Activated T-cell treated with anti-CD3 and anti-CD28 coated beads for 1 hour (primary cell): ENCODE results near the gene PPP1R36.
"Not testable (repeated sequence)": the region's sequence is repeated elsewhere in the genome, so short reads cannot be mapped to it uniquely, and the experiment has no call there.

ENCODE experiments used
- DNase-seq: peaks from one replicate; pipeline ENCODE4 v3.0.0-alpha.2; 2020; ENCODE audit warnings: low read depth

The PPP1R36 gene

GRCh38 chr14:64612021-64612380 lies 62.2 kb downstream of the PPP1R36 start:
- DNase-seq: no peak

- no peak for DNase-seq
Observed at GRCh38 chr14:64612971-64613666, 63.4 kb downstream of the PPP1R36 start.

DNA sequence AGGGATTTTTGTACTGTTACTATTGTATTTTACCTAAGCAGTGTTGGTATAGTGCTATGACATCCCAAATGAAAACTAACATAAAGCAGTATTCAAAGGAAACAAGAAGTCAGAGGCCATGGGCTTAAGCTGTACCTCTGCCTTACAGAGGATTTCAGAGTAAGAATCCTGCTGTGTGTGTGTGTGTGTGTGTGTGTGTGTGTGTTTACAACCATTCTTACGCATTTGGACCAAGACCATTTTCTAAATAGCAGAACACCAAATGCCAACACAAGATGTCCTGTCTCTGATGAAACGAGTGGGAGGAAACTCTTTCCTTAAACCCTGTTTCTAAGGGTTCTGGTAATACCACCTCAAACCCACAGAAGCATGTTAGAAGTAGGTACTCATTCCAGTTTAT lies 64.4 kb downstream of the PPP1R36 start:
- DNase-seq: no peak

- no peak for DNase-seq
Observed at GRCh38 chr14:64614805-64615391, 65.1 kb downstream of the PPP1R36 start.

DNA sequence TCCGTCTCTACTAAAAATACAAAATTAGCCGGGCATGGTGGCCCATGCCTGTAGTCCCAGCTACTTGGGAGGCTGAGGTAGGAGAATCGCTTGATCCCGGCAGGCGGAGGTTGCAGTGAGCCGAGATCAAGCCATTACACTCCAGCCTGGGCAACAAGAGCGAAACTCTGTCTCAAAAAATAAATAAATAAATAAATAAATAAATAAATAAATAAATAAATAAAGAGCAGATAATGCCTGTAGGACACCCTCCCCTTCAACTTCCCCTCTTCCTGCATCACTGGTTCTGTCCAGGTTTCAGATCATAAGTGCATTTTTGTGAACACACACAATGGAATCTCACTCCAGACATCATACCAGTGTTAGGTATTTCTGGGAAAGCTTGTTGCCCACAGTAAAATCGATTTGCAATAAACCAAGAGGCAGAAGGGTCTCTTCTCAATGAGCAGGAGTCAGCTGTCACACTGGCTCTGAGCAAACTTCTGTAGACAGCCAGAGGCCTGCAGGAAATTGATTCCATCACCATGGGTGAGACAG lies 68.2 kb downstream of the PPP1R36 start:
- DNase-seq: not testable (repeated sequence)

DNA sequence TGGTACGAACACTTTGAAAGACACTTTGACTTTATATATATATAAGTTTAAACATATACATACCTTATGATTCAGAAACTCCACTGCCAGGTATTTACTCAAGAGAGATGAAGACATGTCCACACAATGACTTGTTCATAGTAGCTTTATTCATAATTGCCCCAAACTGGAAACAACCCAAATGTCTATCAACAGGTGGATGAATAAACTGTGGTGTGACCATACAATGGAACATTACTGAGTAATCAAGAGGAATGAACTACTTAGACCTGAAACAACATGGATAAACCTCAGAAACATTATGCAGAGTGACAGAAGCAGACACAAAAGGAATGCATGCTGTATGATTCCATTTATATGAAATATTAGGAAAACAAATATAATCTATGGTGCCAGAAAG lies 71.1 kb downstream of the PPP1R36 start:
- no peak for DNase-seq

DNA sequence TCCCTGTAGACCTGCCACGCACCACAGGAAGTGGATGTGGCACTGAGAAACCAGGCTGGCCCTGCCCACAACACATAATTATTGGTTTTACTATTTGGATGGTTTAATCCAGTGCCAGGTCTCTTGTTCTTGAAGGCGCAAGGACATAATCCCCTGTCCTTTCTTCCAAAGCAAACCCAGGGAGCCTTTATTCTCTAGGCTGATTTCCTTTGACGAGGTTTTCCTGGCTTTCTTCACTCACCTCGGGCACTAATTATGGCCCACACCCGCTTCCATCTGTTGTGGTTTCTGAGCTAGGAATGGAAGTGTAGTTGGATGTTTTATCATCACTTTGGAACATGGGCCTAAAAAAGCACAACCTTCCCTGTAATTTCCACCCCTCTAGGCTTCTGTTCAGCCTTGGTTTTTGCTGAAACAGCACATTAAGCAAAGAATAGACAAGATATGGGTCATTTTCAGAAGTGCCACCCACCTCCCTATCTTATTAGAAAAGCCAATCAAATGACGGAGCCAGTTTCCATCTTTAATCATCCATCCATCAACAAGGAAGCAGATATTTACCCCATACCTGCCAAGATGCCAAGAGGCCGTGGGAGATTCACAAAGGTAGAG lies 73.9 kb downstream of the PPP1R36 start:
- no peak for DNase-seq

DNA sequence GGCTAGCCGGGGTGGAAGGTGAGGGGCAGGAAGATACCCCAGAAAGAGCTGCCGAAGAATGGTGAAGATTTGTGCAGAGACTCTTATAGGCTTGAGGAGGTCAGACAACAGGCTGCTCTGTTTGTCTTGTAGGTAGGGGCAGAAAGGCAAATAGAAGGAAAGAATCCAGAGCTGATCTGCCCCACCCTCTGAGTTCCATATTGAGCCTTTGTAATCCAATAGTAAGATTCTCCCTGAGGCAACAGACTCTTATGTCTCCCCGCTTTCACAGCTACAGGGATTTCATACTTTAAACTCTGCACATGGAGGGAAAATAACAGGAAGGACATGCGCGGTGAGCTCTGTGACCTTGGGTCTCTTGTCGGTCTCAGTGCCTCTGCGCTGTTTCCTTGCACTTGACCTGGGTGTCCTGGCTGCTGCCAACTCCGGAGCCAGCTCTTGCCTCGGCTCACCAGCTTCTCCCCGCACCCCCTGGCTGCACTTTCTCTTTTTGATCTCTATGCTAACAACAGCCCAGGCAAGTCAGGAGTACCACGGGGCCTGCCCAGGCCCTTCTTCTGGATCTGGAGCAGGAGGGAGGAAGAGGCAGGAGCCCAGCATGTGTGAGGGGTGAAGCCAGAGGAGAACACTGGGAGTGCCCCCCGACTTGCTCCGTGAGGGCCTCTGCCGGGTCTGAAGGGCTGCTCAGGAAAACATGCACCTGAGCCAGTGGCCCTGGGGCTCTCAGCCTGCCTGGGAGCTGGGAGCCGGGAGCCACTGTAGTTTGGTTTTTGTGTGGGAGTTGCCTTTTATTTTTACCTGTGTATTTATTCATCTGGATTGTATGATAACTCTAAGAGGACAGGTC lies 75.8 kb downstream of the PPP1R36 start:
- no peak for DNase-seq

DNA sequence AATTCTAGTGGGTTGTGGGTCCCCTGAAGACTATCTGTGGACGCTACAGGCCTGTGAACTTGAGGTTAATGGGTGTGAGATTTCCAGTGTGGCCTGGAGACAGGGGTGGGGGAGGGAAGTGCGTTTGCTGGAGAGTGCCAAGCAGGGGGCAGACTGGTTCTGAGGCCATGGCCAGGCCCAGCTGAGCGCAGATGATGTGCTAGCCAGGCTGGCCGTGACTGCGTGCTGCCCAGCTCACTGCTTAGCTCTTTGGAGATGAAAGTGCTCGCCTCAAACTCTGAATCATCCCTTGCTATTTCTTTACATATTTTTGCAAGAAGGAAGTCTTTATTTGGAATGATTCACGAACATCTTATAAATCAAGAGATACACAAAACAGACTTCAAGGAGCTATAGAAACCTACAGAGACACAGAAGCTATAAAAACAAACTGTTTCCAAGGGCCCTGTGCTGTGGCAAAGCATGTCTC lies 79.2 kb downstream of the PPP1R36 start:
- DNase-seq: no peak

- no peak for DNase-seq
Observed at GRCh38 chr14:64630778-64631177, 81.0 kb downstream of the PPP1R36 start.

GRCh38 chr14:64631222-64631621 lies 81.5 kb downstream of the PPP1R36 start:
- DNase-seq: not testable (repeated sequence)

- DNase-seq: no peak
Observed at GRCh38 chr14:64632056-64632455, 82.3 kb downstream of the PPP1R36 start.

DNA sequence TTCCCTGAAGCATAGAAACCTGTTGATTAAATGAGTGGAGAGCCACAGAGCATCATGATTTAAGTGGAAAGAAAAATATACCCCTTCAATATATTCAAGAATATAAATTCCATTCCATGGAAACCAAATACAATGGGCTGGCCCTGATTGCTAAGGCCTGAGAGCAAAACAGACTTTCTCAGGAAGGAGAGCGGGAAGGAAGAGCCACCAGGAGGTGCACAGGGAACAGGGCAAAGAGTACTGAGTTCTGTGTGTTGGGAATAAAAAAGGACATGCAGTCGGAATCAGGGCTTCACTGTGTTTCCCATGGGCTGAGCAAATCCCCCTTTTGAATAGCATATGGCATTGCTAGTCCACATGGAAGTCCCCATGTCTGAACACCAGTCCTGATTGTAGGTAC lies 84.8 kb downstream of the PPP1R36 start:
- DNase-seq: no peak

DNA sequence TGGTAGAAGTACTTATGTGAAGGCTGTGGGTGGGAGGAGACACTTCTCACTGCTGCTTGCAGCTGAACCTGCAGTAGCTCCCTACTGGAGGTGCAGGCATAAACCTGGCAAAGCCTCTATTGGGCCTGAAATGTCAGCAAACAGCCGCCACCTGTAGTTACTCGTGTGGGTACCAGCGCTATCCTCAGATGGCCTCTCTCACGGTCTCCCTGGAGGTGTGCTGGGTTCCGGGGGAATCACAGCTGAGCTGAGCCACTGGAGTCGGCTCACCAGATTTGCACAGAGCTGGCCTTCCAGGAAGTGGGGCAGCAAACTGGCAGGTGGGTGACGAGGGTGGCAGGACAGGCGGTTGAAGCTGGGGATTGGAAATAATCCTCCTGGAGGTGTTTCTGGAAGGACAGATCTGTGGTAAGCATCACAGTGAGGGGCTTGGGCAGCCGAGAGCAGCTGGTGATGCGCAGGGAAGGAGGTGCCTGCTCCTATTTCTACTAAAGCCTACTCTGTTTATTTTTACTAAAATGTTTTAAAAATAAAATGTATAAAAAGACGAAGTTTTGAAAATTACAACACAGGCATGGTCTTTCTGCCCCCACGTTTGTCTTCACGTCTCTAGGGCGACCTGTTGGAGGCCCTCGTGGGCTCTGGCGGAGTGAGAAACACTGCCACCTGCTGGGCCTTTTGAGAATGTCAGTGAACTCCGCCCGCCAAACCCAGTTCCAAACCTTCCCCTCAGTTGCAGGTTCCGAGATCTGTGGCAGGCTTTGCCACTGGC lies 86.6 kb downstream of the PPP1R36 start:
- DNase-seq: peak; percentile 59

- no peak for DNase-seq
Observed at GRCh38 chr14:64636980-64637429, 87.2 kb downstream of the PPP1R36 start.

DNA sequence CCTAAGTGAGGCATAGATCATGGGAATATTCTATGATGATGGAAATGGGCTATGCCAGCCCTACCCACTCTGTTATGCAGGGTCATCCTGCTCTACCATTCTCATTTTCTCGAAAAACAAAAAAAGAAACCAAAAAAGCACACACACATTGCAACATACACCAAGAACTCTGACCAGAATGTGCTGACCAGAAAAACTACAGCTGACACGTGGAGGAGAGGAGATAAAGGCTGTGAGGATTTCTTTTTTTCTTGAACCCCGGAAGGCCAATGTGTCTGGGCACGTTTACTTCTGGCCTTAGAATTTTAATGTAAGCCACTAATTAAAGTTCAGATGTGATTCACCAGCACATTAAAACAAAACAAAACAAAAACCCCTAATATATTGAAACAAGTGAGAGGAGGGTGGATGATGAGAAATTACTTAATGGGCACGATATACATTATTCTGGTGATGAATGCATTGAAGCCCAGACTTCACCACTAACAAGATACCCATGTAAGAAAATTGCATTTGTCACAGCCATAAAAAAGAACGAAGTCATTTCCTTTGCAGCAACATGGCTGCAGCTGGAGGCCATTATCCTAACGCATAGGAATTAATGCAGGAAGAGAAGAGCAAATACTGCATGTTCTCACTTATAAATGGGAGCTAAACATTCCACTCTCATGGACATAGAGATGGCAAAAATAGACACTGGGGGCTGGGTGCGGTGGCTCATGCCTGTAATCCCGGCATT lies 88.1 kb downstream of the PPP1R36 start:
- DNase-seq: no peak

DNA sequence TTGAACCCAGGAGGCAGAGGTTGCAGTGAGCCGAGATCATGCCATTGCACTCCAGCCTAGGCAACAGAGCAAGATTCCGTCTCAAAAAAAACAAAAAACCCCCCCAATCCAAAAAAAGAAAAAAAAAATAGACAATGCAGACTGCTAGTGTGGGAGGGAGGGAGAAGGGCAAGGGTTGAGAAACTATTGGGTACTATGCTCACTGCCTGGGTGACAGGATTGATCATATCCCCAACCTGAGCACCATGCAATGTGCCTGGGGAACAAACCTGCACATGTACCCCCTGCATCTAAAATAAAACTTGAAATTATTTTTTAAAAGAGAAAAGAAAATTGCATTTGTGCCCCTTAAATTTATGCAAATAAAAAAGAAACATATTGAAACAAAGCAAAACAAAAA lies 88.9 kb downstream of the PPP1R36 start:
- DNase-seq: no peak
